Measurements from ENCODE around the gene CIDEA.

Gene CIDEA

GRCh38 chr18:12302391-12303147 is 48.4 kb downstream of the CIDEA start:
- no peak for DNase-seq

DNA sequence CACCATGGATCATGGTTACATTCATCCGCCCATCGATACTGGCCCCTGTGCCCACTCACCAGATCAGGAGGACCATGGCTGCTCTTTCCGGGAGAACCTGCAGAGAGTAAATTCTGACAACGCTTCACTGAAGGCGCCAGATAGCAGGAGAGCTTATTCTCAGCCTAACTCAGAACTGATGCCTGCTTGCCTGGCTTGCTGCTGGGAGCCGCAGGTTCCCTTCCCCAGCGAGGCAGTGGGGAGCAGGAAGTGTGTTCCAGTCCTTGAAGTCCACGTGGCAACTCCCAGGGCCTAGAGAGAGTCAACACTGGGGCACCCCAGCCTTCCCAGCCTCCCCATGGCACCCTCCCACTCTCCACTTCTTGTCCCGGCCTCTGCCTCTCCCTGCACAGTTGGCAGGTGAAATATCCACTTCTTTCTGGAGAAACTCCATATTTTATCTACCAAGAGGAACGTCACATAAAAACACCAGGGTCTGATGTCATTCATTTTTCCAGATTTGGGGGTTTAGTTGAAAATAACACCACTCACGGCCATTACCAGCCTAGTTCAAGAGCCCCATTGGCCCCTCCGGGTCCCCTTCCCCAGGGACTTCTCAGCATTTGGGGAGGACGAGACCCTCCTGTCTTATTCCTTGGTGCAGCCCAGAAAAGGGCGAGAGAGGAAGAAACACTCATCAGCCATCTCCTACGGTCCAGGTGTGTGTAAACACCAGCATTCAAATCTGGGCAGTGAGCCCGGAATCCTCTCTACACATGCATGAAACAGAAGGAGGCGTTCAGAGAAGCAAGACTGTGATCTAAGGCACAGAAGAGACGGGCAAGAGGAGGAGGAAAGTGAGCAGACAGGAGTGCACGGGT is 50.4 kb downstream of the CIDEA start:
- no peak for DNase-seq

GRCh38 chr18:12305211-12305610 is 51.0 kb downstream of the CIDEA start:
- no peak for DNase-seq

DNA sequence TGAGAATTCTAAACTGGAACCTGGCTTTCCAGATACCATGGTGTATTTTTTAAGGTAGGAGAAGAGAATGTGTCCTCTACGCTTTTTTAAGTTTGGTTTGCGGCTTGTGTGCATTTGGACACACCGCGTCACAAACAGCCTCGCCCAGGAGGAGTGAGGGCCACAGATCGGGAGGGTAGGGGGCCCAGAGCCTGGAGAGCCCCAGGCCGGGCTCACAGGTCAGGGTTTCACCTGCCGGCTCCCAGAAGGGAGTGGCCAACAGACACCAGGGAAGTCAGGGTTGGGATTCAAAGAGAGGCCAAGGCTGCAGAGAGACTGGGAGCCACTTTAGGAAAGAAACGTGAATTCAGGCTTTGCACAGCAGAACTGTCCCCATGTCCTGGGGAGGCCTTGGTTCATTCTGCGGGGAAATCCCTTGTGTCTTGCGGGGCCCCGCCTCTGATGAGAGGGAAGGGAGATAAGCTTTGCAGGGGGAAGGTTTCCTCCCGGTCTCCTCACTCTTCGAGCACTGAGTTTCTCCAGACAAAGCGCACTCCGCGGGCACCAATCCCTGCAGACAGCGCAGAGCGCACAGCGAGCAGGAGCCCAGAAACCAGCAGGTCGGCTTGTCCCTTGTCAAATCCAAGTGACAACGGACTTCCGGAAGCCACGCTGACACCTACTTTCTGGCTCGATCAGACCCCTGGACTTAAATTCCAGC is 51.9 kb downstream of the CIDEA start:
- no peak for DNase-seq

- DNase-seq: no peak
Observed at GRCh38 chr18:12306752-12307700, 52.9 kb downstream of the CIDEA start.

DNA sequence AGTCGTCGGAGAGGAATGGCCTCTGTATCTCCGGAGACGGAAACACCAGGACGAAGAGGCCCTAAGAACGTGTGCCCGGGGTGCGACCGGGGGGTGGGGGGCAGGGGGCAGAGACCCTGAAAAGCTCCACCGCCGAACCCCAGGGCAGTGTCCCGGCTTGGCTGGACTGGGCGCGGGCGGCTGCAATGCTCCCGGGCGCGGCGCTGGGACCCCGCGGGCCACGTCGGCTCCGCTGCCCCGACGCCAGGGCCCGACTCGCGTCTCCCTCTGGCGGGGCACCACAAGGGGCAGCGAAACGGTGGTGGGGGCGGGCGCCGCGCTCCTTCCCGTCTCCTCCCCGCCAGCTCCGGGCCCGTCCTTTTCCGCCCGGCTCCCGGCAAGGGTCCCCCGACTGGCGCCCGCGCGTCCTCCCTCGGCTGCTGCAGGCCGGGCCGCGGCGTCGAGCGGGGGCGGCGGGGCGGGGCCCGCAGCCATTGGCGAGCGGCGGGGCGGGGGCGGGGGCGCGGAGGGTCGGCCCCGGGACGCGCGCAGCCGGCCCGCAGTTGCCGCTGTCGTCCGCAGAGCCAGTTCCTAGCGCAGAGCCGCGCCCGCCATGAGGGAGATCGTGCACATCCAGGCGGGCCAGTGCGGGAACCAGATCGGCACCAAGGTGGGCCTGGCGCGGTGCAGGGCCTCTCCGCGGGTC is 53.7 kb downstream of the CIDEA start, which contains the start of gene TUBB6:
TUBB6 (plus strand) TSS at position 541 of the 685 bp plus-strand sequence; CDS start at position 593, 52 bp downstream.
- DNase-seq: no peak

DNA sequence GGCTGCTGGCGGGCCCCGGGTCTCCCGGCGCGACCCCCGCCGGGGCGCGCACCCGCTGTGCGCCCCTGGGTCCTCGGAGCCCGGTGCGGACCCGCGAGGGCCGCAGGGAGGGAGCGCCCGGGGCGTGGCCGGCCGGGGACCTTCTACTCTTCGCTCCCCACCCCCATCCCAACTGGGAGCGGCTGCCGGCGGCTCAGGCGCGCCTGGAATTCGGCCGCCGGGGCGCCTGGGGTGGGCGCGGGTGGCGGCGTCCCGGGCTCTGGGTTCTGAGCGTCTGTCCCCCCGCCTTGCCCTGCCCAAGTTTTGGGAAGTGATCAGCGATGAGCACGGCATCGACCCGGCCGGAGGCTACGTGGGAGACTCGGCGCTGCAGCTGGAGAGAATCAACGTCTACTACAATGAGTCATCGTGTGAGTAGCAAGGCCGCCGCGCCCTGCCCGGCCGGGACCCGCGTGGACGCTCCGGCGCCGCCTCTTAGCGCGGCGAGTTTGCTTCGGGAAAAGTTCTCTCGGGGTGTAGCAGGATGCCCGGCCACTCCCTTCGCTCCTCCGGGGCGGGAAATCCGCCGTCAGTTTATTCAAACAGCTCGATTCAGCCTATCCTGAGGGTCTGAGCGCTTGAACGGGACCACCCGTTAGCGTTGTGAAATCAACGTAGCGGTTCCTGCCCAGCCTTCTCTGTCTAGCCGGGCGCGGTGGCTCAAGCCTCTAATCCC is 54.4 kb downstream of the CIDEA start:
- DNase-seq: no peak

GRCh38 chr18:12309683-12310198 is 55.6 kb downstream of the CIDEA start:
- DNase-seq: no peak

GRCh38 chr18:12310762-12311161 is 56.6 kb downstream of the CIDEA start:
- no peak for DNase-seq

- no peak for DNase-seq
Observed at GRCh38 chr18:12312976-12313375, 58.8 kb downstream of the CIDEA start.

GRCh38 chr18:12313530-12314245 is 59.5 kb downstream of the CIDEA start:
- no peak for DNase-seq

GRCh38 chr18:12314591-12315305 is 60.6 kb downstream of the CIDEA start:
- no peak for DNase-seq

- no peak for DNase-seq
Observed at GRCh38 chr18:12315490-12315889, 61.3 kb downstream of the CIDEA start.

GRCh38 chr18:12315911-12316310 is 61.8 kb downstream of the CIDEA start:
- no peak for DNase-seq

DNA sequence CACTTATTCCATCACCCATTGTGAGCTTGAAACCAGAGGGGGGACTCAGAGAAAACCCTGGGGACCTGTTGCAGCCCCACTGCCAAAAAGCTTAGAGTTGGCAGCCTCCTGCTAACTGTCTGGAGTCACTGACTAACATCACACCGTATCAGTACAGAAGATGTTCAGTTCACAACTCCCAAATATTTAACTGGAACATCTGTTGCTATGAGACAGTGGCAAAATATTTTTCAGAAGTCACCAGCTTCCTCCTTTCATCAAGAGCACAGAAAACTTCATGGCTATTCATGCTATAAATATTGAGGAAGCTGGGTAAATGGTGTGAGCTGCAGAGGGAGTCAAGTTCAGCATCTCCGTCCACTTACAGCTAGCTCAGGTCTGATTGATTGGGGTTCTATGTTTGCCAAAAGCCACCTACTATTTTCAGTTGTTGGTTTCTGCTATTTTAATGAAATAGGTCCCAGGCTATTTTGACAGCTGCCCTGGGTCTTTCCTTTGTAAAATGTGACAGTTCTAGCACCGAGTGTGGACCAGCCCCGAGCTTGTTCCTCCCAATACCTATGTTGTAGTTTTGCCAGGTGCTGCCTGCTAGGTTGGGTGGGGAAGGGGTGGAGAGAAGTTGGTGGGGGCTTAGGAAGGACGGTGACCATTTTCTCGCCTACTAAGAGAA is 63.6 kb downstream of the CIDEA start:
- DNase-seq: no peak

DNA sequence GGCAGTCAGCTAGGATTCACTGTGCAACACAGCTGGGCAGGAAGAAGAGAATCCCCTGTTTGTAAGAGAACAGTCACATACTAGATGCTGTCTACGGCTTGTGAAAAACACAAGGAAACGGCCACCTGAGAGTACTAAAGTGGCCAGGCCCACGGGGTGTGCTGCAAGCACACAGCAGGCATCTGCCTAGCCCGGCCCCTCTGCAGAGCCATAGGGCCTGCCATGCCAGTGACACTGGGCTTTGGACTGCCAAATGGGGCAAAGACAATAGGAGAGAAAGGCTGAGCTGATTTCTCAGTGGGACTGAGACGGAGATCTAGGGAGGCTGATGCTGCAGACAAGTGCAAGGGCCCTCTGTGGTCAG is 64.2 kb downstream of the CIDEA start:
- no peak for DNase-seq

GRCh38 chr18:12318857-12319256 is 64.7 kb downstream of the CIDEA start:
- no peak for DNase-seq

GRCh38 chr18:12321333-12321732 is 67.2 kb downstream of the CIDEA start:
- DNase-seq: no peak
